GM19238 (cell line): ENCODE data around the gene RAB43.
"Not testable (repeated sequence)": the region's sequence is repeated elsewhere in the genome, so short reads cannot be mapped to it uniquely, and the experiment has no call there.

Experiments used
- DNase-seq: peaks from one replicate; pipeline ENCODE4 v3.0.0; 2011; ENCODE audit warnings: low spot score; ENCODE audit not compliant: insufficient read length

The RAB43 gene

GRCh38 chr3:129122412-129123011 lies 908 bp upstream of the RAB43 start:
- DNase-seq, result no peak

- DNase-seq, result no peak
Measured at GRCh38 chr3:129121016-129121791, 400 bp downstream of the RAB43 start.

GRCh38 chr3:129120254-129121004 lies 1.2 kb downstream of the RAB43 start:
- DNase-seq, result peak; percentile 93

- DNase-seq, result no peak
Measured at GRCh38 chr3:129119365-129120100, 2.1 kb downstream of the RAB43 start.

GRCh38 chr3:129118745-129119144 lies 2.9 kb downstream of the RAB43 start:
- no peak for DNase-seq

GRCh38 chr3:129117134-129117533 lies 4.5 kb downstream of the RAB43 start:
- DNase-seq, result no peak

- DNase-seq, result no peak
Measured at GRCh38 chr3:129116482-129116946, 5.1 kb downstream of the RAB43 start.

GRCh38 chr3:129114455-129114854 lies 7.1 kb downstream of the RAB43 start:
- DNase-seq, result no peak

- DNase-seq, result no peak
Measured at GRCh38 chr3:129112308-129113052, 9.1 kb downstream of the RAB43 start.

GRCh38 chr3:129111076-129111780 lies 10.4 kb downstream of the RAB43 start:
- DNase-seq, result not testable (repeated sequence)

GRCh38 chr3:129107793-129108192 lies 13.8 kb downstream of the RAB43 start:
- DNase-seq, result no peak

- DNase-seq, result no peak
Measured at GRCh38 chr3:129106866-129107565, 14.6 kb downstream of the RAB43 start.

- no peak for DNase-seq
Measured at GRCh38 chr3:129106320-129106719, 15.3 kb downstream of the RAB43 start.

GRCh38 chr3:129105862-129106261 lies 15.7 kb downstream of the RAB43 start:
- no peak for DNase-seq

- no peak for DNase-seq
Measured at GRCh38 chr3:129104498-129105079, 17.0 kb downstream of the RAB43 start.

GRCh38 chr3:129104051-129104450 lies 17.6 kb downstream of the RAB43 start:
- no peak for DNase-seq

- no peak for DNase-seq
Measured at GRCh38 chr3:129103296-129103695, 18.3 kb downstream of the RAB43 start.

GRCh38 chr3:129101370-129102138 lies 20.1 kb downstream of the RAB43 start:
- no peak for DNase-seq
